Thoracic aorta (tissue), 2 donors: ENCODE results near the gene CACUL1. TPM values are rescaled to one million over a fixed set of nuclear protein-coding genes. Genes with fewer than 3 reads are reported as not detected.
A peak's percentile ranks its signal among the peaks of the same experiment; 100 is the strongest.

Source experiments
- ATAC-seq: fragments of 150-250 bp; one replicate; pipeline ENCODE4 v1.8.0; 2017; ENCODE audit warnings: low read depth; ENCODE audit not compliant: insufficient number of reproducible peaks, low FRiP score
- DNase-seq: peaks from one replicate; pipeline ENCODE4 v3.0.0-alpha.2; 2020; ENCODE audit warnings: low spot score
- H3K27ac ChIP-seq, 2 donors: fragments of 200-600 bp; sonication (generic); 1 replicate in 1 of 2; 2 replicates in 1 of 2; pipeline ENCODE4 v1.5.1; 2016; ENCODE audit warnings: mild to moderate bottlenecking in 2 of 2, moderate library complexity in 2 of 2
- H3K27me3 ChIP-seq: fragments of 200-600 bp; sonication (generic); replicated peaks from 2 replicates; pipeline ENCODE4 v1.6.0; 2016; ENCODE audit warnings: mild to moderate bottlenecking; ENCODE audit not compliant: insufficient read depth
- H3K36me3 ChIP-seq: fragments of 200-600 bp; sonication (generic); one replicate; pipeline ENCODE4 v1.5.1; 2016
- H3K4me1 ChIP-seq, 2 donors: fragments of 200-600 bp; sonication (generic); 1 replicate in 1 of 2; 2 replicates in 1 of 2; pipeline versions ENCODE4 v1.5.1 to v1.6.0; 2016; ENCODE audit warnings: low read depth in 2 of 2, mild to moderate bottlenecking in 1 of 2; ENCODE audit not compliant: control insufficient read depth in 1 of 2
- H3K4me3 ChIP-seq: fragments of 200-600 bp; sonication (generic); 2 replicates; pipeline ENCODE4 v1.5.1; 2016; ENCODE audit warnings: mild to moderate bottlenecking
- H3K9me3 ChIP-seq: fragments of 200-600 bp; sonication (generic); 2 replicates; pipeline ENCODE4 v1.5.1; 2016
- CTCF ChIP-seq: fragments of 200-600 bp; sonication (generic); IDR thresholded peaks from one replicate; pipeline ENCODE4 v1.5.1; 2019; ENCODE audit warnings: antibody characterized with exemption
- total RNA-seq, 2 donors: library from RNA; depleted of rRNA; stranded (reverse); fragments of >200 nt; gene quantifications; one replicate each; pipeline versions ENCODE4 v1.1.0 to v1.2.3, GENCODE V29; 2016

The CACUL1 gene
- total RNA-seq, 2 donors from 2014 or later, result 32.7 to 42.9 TPM

DNA sequence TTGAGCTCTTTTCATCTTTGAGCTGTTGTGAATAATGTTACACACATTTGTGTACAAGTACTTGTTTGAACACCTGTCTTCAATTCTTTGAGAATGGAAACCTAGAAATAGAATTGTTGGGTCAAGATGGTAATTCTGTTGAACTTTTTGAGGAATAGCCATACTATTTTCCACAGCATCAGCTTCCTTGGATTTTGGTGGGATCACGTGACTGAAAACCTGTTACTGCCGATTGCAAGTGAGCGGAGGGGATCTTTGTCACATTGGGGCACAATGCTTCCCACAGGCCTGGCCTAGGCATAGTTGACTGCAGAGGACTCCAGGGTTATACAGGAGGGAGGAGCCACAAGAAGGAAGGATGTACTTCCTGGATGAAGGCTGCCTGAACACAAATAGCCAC lies 21.3 kb upstream of the CACUL1 start:
- Histone ChIP-seq H3K36me3 (no peaks in the 10 kb centered on the region), H3K4me3 (no peak overlapping the region), H3K4me1 (no peaks in the 10 kb centered on the region), H3K27me3 (no peaks in the 10 kb centered on the region), H3K27ac (no peak overlapping the region), H3K9me3 (no peaks in the 10 kb centered on the region)
- no peak for DNase-seq
- no peak for TF ChIP-seq CTCF
- ATAC-seq, result no peak

DNA sequence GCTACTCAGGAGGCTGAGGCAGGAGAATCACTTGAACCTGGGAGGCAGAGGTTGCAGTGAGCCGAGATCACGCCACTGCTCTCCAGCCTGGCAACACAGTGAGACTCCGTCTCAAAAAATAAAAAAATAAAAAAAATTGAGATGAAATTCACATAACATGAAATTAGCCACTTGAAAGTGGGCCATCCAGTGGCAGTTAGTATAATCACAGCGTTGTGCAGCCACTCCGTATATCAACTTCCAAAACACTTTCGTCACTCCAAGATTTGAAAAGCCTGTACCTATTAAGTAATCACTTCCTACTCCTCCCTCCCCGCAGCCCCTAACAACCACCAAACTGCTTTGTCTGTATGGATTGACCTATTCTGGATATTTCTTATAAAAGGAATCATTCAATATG lies 20.7 kb upstream of the CACUL1 start:
- Histone ChIP-seq H3K4me3 (no peak overlapping the region), H3K27me3 (no peaks in the 10 kb centered on the region), H3K36me3 (no peaks in the 10 kb centered on the region), H3K9me3 (no peaks in the 10 kb centered on the region), H3K4me1 (no peaks in the 10 kb centered on the region), H3K27ac (no peak overlapping the region)
- DNase-seq, result no peak
- ATAC-seq, result no peak
- no peak for TF ChIP-seq CTCF

DNA sequence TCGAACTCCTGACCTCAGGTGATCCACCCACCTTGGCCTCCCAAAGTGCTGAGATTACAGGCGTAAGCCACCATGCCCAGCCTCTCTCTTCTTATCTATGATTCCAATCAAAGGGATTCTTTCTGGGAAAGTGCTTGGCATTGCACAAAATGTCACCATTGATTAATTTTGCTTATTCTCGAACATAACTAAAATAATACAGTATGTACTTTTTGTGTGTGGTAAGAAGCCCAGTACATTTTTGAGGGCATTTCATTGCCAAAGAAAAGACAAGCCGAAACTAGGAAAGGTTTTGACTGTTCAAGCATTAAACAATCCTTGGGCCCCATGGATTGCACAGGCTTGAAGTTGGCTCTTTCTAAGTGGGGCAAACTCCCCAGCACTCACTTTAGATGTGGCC lies 18.3 kb upstream of the CACUL1 start:
- Histone ChIP-seq H3K27ac (peak overlapping the region in 1 of 2 donors; percentile 34), H3K9me3 (no peaks in the 10 kb centered on the region), H3K27me3 (no peaks in the 10 kb centered on the region), H3K4me1 (no peaks in the 10 kb centered on the region), H3K4me3 (no peak overlapping the region), H3K36me3 (no peaks in the 10 kb centered on the region)
- DNase-seq (no peak), ATAC-seq (no peak)
- TF ChIP-seq CTCF, result no peak

- no peak overlapping the region for H3K27ac ChIP-seq
- H3K9me3 ChIP-seq, result no peaks in the 10 kb centered on the region
- TF ChIP-seq CTCF, result no peak
- no peaks in the 10 kb centered on the region for H3K27me3 ChIP-seq
- no peak overlapping the region for H3K4me3 ChIP-seq
- ATAC-seq (no peak), DNase-seq (no peak)
- H3K4me1 ChIP-seq, result no peaks in the 10 kb centered on the region
- H3K36me3 ChIP-seq, result no peaks in the 10 kb centered on the region
Measured at GRCh38 chr10:118771976-118772375, 17.2 kb upstream of the CACUL1 start.

DNA sequence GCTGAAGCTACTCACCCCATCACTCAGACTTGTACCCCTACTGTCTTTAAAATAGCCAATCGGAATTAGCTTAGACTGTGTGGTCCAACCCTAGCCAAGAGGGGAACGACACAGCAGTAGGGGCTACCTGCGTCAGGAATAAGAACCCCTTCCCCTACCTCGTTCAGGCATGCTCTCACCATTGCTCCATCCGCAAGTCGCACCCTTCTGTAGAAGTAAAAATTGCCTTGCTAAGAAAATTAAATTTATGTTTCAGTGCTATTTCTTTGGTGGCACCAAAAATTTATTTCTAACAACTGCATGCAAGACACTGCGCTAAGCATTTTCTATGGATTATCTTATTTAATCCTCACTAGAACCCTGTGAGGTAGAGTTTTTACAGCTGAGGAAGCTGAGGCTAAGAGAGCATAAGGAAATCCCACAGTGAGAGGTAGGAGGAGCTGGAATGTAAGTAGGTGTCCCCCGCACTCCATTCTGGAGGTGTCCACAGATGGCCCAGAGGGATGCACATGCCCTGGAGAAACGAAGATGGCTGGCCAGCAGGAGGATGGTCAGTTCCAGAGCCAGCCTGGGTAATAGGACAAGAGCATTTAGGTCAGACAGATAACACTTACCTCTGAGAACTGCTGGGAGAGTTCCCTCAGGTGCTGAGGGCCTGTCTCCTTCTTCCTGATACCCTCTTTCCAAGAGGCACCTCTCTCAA lies 15.3 kb upstream of the CACUL1 start:
- Histone ChIP-seq H3K27ac (no peak overlapping the region), H3K4me3 (no peak overlapping the region), H3K27me3 (no peaks in the 10 kb centered on the region), H3K9me3 (no peaks in the 10 kb centered on the region), H3K36me3 (no peaks in the 10 kb centered on the region), H3K4me1 (no peaks in the 10 kb centered on the region)
- no peak for DNase-seq
- TF ChIP-seq CTCF, result no peak
- no peak for ATAC-seq
